ENCODE results near the gene TSPEAR. TPM values are rescaled to one million over a fixed set of nuclear protein-coding genes. Genes with fewer than 3 reads are reported as not detected.
"Not testable (repeated sequence)": the region's sequence is repeated elsewhere in the genome, so short reads cannot be mapped to it uniquely, and the experiment has no call there.

TSPEAR gene
- total and polyA plus RNA-seq, 3 donors from 2014 or later = 0.53 to 0.62 (median 0.55) TPM

GRCh38 chr21:44647222-44647552, 64.2 kb downstream of the TSPEAR start:
- WGBS, 2 donors = 58 to 71% methylated on average over 8 of the region's 8 CpGs
- no peak for DNase-seq
- Histone ChIP-seq H3K27me3 (no peaks in the 10 kb centered on the region), H3K36me3 (ENCODE audit: low read depth, missing control alignments) (no peaks in the 10 kb centered on the region), H3K27ac (no peak overlapping the region), H3K9me3 (no peaks in the 10 kb centered on the region), H3K4me1 (no peaks in the 10 kb centered on the region), H3K4me3 (no peak overlapping the region)
- intact Hi-C loops (cut with DNase I; ENCODE audit: low total_unique reads) = no loop called here
- TF ChIP-seq POLR2A (IDR thresholded peaks at IDR 0.05) (no peak), CTCF (IDR thresholded peaks at IDR 0.05) (no peak)

GRCh38 chr21:44646366-44647221, 64.8 kb downstream of the TSPEAR start, which contains the start of gene KRTAP10-11:
KRTAP10-11 (plus strand) TSS chr21:44646414; CDS start chr21:44646459, 45 bp downstream.
- intact Hi-C loops (cut with DNase I; ENCODE audit: low total_unique reads); H3K36me3 ChIP-seq (ENCODE audit: low read depth, missing control alignments); DNase-seq; H3K4me3 ChIP-seq; H3K27ac ChIP-seq; H3K9me3 ChIP-seq; H3K27me3 ChIP-seq; H3K4me1 ChIP-seq: not testable (repeated sequence)
- whole genome bisulfite sequencing, 2 donors = 78 to 79% methylated on average over 11 to 21 of the region's 21 CpGs

- no peak for DNase-seq
- TF ChIP-seq CTCF (IDR thresholded peaks at IDR 0.05) (no peak), POLR2A (IDR thresholded peaks at IDR 0.05) (no peak)
- no peaks in the 10 kb centered on the region for H3K9me3 ChIP-seq
- no peak overlapping the region for H3K27ac ChIP-seq
- no peak overlapping the region for H3K4me3 ChIP-seq
- no peaks in the 10 kb centered on the region for H3K27me3 ChIP-seq
- H3K4me1 ChIP-seq = no peaks in the 10 kb centered on the region
- intact Hi-C loops (cut with DNase I; ENCODE audit: low total_unique reads) = no loop called here
- WGBS, 2 donors = 46 to 47% methylated on average over 2 of the region's 2 CpGs
- no peaks in the 10 kb centered on the region for H3K36me3 ChIP-seq (ENCODE audit: low read depth, missing control alignments)
Observed at GRCh38 chr21:44644878-44645277, 66.5 kb downstream of the TSPEAR start.

GRCh38 chr21:44643741-44644310, 67.5 kb downstream of the TSPEAR start:
- 60 to 79% methylated on average over 14 of the region's 14 CpGs for WGBS, 2 donors

More at GRCh38 chr21:44643741-44644310, 67.5 kb downstream of the TSPEAR start:
- TF ChIP-seq POLR2A (IDR thresholded peaks at IDR 0.05) (no peak), CTCF (IDR thresholded peaks at IDR 0.05) (no peak)
- H3K4me3 ChIP-seq = no peak overlapping the region
- no peaks in the 10 kb centered on the region for H3K27me3 ChIP-seq
- H3K9me3 ChIP-seq = no peaks in the 10 kb centered on the region
- H3K27ac ChIP-seq = no peak overlapping the region
- H3K4me1 ChIP-seq = no peaks in the 10 kb centered on the region
- intact Hi-C loops (cut with DNase I; ENCODE audit: low total_unique reads) = no loop called here
- no peak for DNase-seq
- no peaks in the 10 kb centered on the region for H3K36me3 ChIP-seq (ENCODE audit: low read depth, missing control alignments)

Measured in testis (tissue), 3 donors.